Measurements from ENCODE around the gene ZSCAN29. TPM values are rescaled to one million over a fixed set of nuclear protein-coding genes. Genes with fewer than 3 reads are reported as not detected.
"Not testable (repeated sequence)": the region's sequence is repeated elsewhere in the genome, so short reads cannot be mapped to it uniquely, and the experiment has no call there.

ZSCAN29 gene
- total and polyA plus RNA-seq, 11 donors, result 6.4 to 17.2 (median 11.9) TPM

DNA sequence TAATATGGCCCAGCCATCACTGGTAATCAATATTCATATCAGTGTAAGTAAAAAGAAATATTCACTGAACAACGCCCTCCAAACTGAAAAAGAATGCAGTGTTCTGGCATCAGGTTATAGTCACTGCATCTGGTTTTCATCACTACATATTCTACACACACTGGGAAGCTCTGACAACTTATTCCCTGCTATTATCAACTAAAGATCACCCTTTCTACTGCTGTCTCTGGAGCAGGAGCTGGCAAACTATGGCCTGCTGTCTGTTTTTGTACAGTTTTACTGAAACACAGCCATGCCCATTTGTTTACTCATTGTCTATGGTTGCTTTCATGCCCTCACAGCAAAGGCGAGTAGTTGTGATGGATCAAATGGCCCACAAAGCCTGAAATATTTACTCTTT is 35.3 kb upstream of the ZSCAN29 start:
- Histone ChIP-seq H3K27ac (no peak overlapping the region), H3K4me3 (no peak overlapping the region), H3K9me3 (no peaks in the 10 kb centered on the region), H3K27me3 (no peaks in the 10 kb centered on the region), H3K36me3 (peaks cover 0 to 100% (median 94%) of the 10 kb centered on the region in 9 donors), H3K4me1 (peaks cover 0 to 5% (median 0%) of the 10 kb centered on the region in 12 donors)
- TF ChIP-seq POLR2A (IDR thresholded peaks at IDR 0.05), result no peak
- TF ChIP-seq CTCF (IDR thresholded peaks at IDR 0.05), result no peak
- DNase-seq (no peak), ATAC-seq (peak in 2 of 4 donors; percentile 50 to 53)
- intact Hi-C loops (cut with DNase I), result no loop called here
- 51 to 69% (median 59%) methylated on average over 2 of the region's 2 CpGs for WGBS, 4 donors

DNA sequence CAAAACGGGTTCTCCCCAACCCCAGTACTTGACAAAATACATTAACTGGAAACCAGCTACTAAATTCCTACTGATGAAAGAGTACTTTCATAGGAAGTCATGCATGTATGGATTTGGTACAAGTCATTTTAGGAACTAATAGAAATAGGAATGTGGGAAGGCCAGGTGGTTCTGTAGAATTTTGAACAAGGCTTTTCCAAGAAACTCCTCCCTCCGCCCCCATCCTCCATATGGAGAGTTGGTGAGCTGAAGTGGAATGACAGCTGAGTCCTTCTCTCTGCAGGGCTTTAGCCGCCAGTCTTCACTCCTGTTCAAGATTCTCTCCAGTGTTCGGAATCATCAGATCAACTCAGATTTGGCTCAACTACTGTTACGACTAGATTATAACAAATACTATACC is 33.3 kb upstream of the ZSCAN29 start:
- Histone ChIP-seq H3K9me3 (no peaks in the 10 kb centered on the region), H3K4me3 (no peak overlapping the region), H3K27ac (no peak overlapping the region), H3K36me3 (peaks cover 0 to 100% (median 99%) of the 10 kb centered on the region in 9 donors), H3K4me1 (peaks cover 0 to 5% (median 0%) of the 10 kb centered on the region in 12 donors), H3K27me3 (no peaks in the 10 kb centered on the region)
- ATAC-seq (no peak), DNase-seq (no peak)
- intact Hi-C loops (cut with DNase I), result no loop called here
- TF ChIP-seq POLR2A (IDR thresholded peaks at IDR 0.05) (no peak), CTCF (IDR thresholded peaks at IDR 0.05) (no peak)
- WGBS, 4 donors, result 85 to 87% (median 85%) methylated on average over 5 of the region's 5 CpGs

GRCh38 chr15:43403616-43404015 is 32.8 kb upstream of the ZSCAN29 start:
- no peaks in the 10 kb centered on the region for H3K9me3 ChIP-seq
- WGBS, 4 donors, result 81 to 86% (median 84%) methylated on average over 8 of the region's 8 CpGs
- H3K27me3 ChIP-seq, result no peaks in the 10 kb centered on the region
- H3K27ac ChIP-seq, result no peak overlapping the region
- DNase-seq (no peak), ATAC-seq (no peak)
- H3K4me1 ChIP-seq, result peaks cover 0 to 5% (median 0%) of the 10 kb centered on the region in 12 donors
- H3K4me3 ChIP-seq, result no peak overlapping the region
- H3K36me3 ChIP-seq, result peaks cover 0 to 100% (median 99%) of the 10 kb centered on the region in 9 donors
- intact Hi-C loops (cut with DNase I), result no loop called here
- TF ChIP-seq CTCF (IDR thresholded peaks at IDR 0.05) (no peak), POLR2A (IDR thresholded peaks at IDR 0.05) (no peak)

- ATAC-seq (no peak), DNase-seq (no peak)
- Histone ChIP-seq H3K4me1 (peaks cover 0 to 5% (median 0%) of the 10 kb centered on the region in 12 donors), H3K27ac (no peak overlapping the region), H3K36me3 (peaks cover 0 to 100% (median 99%) of the 10 kb centered on the region in 9 donors), H3K9me3 (no peaks in the 10 kb centered on the region), H3K27me3 (no peaks in the 10 kb centered on the region), H3K4me3 (no peak overlapping the region)
- no peak for TF ChIP-seq CTCF (IDR thresholded peaks at IDR 0.05)
- TF ChIP-seq POLR2A (IDR thresholded peaks at IDR 0.05), result no peak
- intact Hi-C loops (cut with DNase I), result no loop called here
- 84 to 88% (median 86%) methylated on average over 3 of the region's 3 CpGs for WGBS, 4 donors
Measured at GRCh38 chr15:43402255-43402654, 31.4 kb upstream of the ZSCAN29 start.

GRCh38 chr15:43393592-43393991 is 22.7 kb upstream of the ZSCAN29 start:
- DNase-seq; H3K27me3 ChIP-seq; H3K27ac ChIP-seq; H3K4me3 ChIP-seq; H3K4me1 ChIP-seq; H3K9me3 ChIP-seq; ATAC-seq; intact Hi-C loops (cut with DNase I): not testable (repeated sequence)
- 96 to 99% (median 97%) methylated on average over 6 of the region's 6 CpGs for WGBS, 4 donors
- H3K36me3 ChIP-seq, result peaks cover 0 to 69% (median 49%) of the 10 kb centered on the region in 9 donors
